GM19025 (cell line): Measurements from ENCODE around the gene PEAK3.

ENCODE experiments used
- ATAC-seq: cut with Tn5 transposase; IDR thresholded peaks from one replicate; pipeline ENCODE4 v1.9.1; 2021; ENCODE audit warnings: mild to moderate bottlenecking, low read depth, moderate library complexity; ENCODE audit not compliant: unreplicated experiment

Gene PEAK3

DNA sequence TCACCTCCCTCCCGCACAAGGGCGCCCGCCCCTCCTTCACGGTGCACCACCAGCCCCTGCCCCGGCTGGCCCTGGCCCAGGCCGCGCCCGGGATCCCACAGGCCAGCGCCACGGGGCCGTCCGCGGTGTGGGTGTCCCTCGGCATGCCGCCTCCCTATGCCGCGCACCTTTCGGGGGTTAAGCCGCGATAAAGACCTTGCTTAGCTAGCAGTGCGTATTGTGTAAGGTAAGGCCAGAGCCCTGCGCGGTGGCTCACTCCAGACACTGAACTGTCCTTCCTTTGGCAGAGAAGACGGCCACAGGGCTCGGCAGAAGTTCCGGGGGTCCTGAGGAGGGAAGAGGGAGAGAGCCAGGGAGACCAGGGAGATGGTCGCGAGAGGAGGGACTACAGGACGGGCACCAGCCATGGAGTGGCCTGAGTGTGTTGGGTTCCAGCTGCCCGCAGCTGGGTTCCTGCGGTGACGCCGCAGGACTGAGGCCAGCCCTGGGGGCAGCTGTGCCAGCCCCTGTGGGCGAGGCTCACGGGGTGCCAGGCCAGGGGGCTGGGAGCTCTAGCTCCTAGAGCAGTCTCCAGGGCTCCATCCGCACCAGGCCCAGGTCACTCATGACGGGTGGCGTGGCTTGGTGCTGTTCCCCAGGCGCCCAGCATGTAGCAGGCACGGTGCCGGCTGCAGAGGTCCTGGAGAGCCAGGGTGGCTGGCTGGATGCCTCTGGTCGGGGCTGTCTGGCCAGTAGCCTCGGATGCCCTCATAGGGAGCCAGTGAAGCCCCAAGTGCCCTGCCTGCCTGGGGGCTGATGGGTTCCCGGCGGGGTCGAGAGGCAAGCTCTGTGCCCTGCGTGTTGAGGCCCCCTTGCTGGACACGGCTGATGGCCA, 53.6 kb downstream of the PEAK3 start:
- no peak for ATAC-seq

- no peak for ATAC-seq
Observed at GRCh38 chr19:2227415-2228156, 54.4 kb downstream of the PEAK3 start.

DNA sequence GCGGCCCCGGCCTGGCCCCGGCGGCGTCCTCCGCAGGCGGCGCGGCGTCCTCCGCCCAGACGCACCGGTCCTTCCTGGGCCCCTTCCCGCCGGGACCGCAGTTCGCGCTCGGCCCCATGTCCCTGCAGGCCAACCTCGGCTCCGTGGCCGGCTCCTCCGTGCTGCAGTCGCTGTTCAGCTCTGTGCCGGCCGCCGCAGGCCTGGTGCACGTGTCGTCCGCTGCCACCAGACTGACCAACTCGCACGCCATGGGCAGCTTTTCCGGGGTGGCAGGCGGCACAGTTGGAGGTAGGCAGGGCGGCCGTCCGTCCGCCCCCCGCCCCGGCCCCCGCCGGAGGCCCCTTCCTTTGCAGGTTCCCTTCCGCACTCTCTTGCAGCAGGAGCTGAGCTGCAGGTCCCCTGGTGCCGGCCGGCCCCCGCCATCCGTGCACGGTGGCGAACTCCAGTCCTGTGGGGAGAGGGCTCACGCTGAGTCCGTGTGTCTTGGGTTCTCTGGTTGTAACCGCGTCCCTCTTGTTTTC, 55.1 kb downstream of the PEAK3 start:
- no peak for ATAC-seq

- ATAC-seq = no peak
Observed at GRCh38 chr19:2226051-2226839, 55.7 kb downstream of the PEAK3 start.

DNA sequence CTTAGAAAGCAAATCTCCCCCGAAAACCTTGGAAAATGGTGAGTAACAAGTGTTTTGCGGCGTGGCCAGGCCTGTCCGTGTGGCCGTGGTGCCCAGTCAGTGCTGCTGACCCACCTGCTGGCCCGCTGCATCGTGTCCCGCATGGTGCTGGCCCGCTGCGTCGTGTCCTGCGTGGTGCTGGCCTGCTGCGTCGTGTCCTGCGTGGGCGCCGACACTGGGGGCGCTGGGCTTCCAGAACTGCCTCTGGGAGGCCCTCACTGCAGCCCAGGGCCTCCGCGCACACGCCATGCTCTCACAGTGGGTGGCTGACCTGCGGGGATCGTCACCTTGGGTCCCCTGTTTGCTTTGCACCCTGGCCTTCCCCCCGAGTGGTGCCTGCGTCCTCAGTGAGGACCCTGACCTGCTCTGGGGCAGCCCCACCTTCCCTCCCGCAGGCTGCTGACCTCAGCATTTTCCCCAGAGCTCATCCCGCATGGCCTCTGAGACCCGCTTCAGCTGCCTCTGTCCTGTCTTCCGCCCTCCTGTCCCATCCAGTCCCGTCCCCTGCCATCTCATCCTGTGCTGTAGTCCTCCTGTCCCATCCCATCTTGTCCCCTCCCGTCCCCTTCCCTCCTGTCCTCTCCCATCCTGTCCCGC, 56.4 kb downstream of the PEAK3 start:
- ATAC-seq = no peak

GRCh38 chr19:2224754-2225349, 57.1 kb downstream of the PEAK3 start:
- no peak for ATAC-seq
